Activated naive CD8-positive, alpha-beta T cell treated with anti-CD3 and anti-CD28 coated beads for 36 hours (primary cell): ENCODE data around the gene USP9X. TPM values are rescaled to one million over a fixed set of nuclear protein-coding genes. Genes with fewer than 3 reads are reported as not detected.
"Not testable (repeated sequence)": the region's sequence is repeated elsewhere in the genome, so short reads cannot be mapped to it uniquely, and the experiment has no call there.

Source experiments
- DNase-seq: peaks from one replicate; pipeline ENCODE4 v3.0.0; 2021
- H3K27ac Mint-ChIP-seq: one replicate; pipeline ENCODE4 v1.8.0; 2022; ENCODE audit warnings: mild to moderate bottlenecking, moderate library complexity, mixed read lengths
- H3K27me3 Mint-ChIP-seq: one replicate; pipeline ENCODE4 v1.8.0; 2022; ENCODE audit warnings: mild to moderate bottlenecking, mixed read lengths
- H3K36me3 Mint-ChIP-seq: one replicate; pipeline ENCODE4 v1.8.0; 2021; ENCODE audit warnings: mild to moderate bottlenecking, mixed read lengths
- H3K4me1 Mint-ChIP-seq: one replicate; pipeline ENCODE4 v1.8.0; 2021; ENCODE audit warnings: mixed read lengths
- H3K4me3 Mint-ChIP-seq: one replicate; pipeline ENCODE4 v1.8.0; 2022; ENCODE audit warnings: mild to moderate bottlenecking, moderate library complexity, mixed read lengths
- H3K9me3 Mint-ChIP-seq: one replicate; pipeline ENCODE4 v1.8.0; 2022; ENCODE audit warnings: mixed read lengths
- total RNA-seq, 2 experiments: library from RNA; stranded (reverse); gene quantifications; one replicate each; pipeline ENCODE4 v1.2.3, GENCODE V29; 2021

Gene USP9X
- total RNA-seq, 2 experiments from 2014 or later = 53.8 to 54.5 TPM

DNA sequence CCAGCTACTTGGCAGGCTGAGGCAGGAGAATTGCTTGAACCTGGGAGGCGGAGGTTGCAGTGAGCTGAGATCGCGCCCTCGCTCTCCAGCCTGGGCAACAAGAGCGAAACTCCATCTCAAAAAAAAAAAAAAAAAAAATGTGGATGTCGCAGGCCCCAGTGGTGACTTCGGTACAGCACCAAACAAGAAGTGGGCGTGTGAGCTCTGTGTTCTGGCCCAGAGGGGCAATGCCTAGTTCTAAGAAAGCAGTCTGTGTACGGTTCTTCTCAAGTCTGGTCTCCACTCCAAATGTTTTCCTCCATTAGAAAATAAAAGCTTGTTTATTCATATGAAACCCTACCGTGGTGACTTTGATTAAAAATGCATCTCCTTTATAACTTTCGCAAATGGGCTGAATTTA lies 156.7 kb downstream of the USP9X start:
- DNase-seq = no peak
- Mint-ChIP-seq H3K27ac (no peak overlapping the region), H3K9me3 (no peaks in the 10 kb centered on the region), H3K36me3 (no peaks in the 10 kb centered on the region), H3K4me3 (no peak overlapping the region), H3K27me3 (no peaks in the 10 kb centered on the region), H3K4me1 (peaks cover 5% of the 10 kb centered on the region)

DNA sequence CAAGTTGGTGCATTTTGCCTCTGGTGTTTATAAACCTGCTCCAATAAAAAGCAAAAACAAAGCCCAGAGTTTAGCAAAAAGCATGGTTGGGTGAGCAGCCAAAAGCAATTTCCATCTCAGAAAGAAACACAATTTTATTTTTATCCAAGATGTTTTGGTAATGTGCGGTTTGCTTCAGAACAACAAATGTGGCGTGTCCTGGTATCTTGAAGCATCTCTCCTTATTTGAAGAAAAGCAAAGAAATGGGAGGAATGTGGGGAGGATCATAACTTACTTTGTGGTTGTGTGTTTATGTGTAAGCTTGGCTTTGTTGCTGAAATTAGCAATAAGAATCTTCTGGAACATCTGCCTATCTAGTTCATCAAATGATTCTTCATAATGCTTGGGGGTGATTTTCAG lies 160.4 kb downstream of the USP9X start:
- Mint-ChIP-seq H3K4me1 (no peaks in the 10 kb centered on the region), H3K36me3 (no peaks in the 10 kb centered on the region), H3K27me3 (no peaks in the 10 kb centered on the region), H3K9me3 (no peaks in the 10 kb centered on the region), H3K4me3 (no peak overlapping the region), H3K27ac (no peak overlapping the region)
- DNase-seq = no peak

DNA sequence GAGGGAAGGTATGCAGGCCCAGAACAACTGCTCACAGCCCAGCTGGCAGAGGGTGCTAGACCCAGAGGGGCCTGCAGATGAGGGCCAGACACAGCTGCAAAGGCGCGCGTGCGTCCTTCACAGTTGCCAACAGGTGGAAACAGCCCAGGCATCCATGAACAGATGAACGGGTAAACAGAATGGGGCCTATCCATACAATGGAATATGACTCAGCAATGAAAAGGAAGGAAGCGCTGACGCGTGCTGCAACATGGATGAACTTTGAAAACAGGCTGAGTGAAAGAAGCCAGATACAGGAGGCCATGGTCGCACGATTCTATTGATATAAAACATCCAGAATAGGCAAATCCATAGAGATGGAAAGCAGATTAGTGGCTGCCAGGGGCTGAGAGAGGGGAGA lies 165.6 kb downstream of the USP9X start:
- Mint-ChIP-seq H3K4me1 (peaks cover 4% of the 10 kb centered on the region), H3K27me3 (peaks cover 4% of the 10 kb centered on the region), H3K36me3 (no peaks in the 10 kb centered on the region), H3K27ac (no peak overlapping the region), H3K4me3 (no peak overlapping the region), H3K9me3 (no peaks in the 10 kb centered on the region)
- DNase-seq = no peak

DNA sequence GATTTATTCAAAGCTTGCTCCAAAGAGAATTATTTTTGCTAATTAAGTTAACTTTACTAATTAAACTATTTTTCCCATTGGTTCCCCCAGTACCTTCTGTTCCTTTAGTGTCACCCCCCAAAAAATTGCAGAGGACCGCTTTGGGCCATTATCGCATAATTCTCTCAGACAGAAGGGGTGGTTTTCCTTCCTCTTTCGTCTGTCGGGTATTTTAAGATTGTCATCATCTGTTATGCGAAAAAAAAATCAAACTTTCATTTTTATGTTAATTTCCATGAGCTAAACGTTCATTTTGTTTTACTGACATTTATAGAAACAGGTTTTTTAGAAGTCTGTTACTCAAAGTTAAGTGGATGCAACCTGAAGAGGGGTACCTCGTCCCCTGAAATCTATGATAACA lies 172.6 kb downstream of the USP9X start:
- no peak for DNase-seq
- H3K4me3 Mint-ChIP-seq = no peak overlapping the region
- peaks cover 2% of the 10 kb centered on the region for H3K27me3 Mint-ChIP-seq
- H3K36me3 Mint-ChIP-seq = no peaks in the 10 kb centered on the region
- H3K4me1 Mint-ChIP-seq = peaks cover 4% of the 10 kb centered on the region
- H3K27ac Mint-ChIP-seq = no peak overlapping the region
- H3K9me3 Mint-ChIP-seq = no peaks in the 10 kb centered on the region

DNA sequence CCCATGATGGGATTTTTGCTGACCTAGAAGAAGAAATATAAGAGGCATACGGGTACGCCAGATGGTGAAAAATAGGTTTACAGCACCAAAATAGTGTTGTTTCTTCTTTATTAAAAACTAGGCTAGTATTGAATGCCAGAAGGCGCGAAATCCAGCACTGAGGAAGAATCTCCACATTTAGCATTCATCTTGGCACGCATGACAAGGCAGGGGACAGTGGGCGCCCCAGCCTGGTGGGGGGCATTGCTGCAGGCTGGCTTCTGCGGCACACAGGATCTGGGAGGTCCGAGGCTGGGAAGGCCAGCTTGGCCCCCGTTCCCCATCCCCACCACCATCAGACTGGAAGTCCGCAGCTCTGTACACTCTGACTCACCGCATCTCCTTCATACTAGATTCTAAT lies 173.0 kb downstream of the USP9X start:
- Mint-ChIP-seq H3K36me3 (no peaks in the 10 kb centered on the region), H3K4me3 (no peak overlapping the region), H3K4me1 (peaks cover 4% of the 10 kb centered on the region), H3K27me3 (no peaks in the 10 kb centered on the region), H3K27ac (no peak overlapping the region), H3K9me3 (peaks cover 1% of the 10 kb centered on the region)
- DNase-seq = no peak

DNA sequence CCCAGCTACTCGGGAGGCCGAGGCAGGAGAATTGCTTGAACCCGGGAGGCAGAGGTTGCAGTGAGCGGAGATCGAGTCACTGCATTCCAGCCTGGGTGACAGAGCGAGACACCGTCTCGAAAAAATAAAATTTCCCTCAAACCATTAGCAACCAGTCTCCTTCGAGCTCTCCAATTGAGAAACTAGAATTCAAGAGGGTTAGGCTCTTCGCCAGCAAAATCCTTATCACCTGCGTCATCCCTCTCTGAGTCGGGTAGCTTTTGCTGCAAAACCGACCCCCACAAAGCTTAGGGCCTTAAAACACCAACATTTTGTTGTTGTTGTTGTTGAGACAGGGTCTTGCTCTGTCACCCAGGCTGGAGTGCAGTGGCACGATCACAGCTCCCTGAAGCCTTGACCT lies 173.6 kb downstream of the USP9X start:
- H3K27ac Mint-ChIP-seq = no peak overlapping the region
- H3K36me3 Mint-ChIP-seq = no peaks in the 10 kb centered on the region
- H3K27me3 Mint-ChIP-seq = no peaks in the 10 kb centered on the region
- no peaks in the 10 kb centered on the region for H3K4me1 Mint-ChIP-seq
- no peak overlapping the region for H3K4me3 Mint-ChIP-seq
- DNase-seq = no peak
- peaks cover 1% of the 10 kb centered on the region for H3K9me3 Mint-ChIP-seq

DNA sequence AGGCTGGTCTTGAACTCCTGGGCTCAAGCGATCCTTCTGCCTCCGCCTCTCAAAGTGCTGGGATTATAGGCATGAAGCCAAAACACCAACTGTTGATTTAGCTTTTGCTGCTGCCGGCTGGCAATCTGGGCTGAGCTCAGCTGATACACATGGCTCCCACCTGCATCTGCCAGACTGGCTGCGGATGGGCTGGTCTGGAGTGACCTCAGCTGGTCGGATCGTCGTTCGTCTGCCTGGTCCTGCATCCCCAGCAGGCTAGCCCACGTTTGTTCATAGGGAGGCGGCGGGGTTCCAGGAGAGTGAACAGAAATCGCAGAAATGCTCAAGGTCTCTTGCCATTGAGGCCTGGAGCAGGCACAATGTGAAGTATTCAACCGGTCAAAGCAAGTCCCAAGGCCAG lies 174.3 kb downstream of the USP9X start:
- Mint-ChIP-seq H3K4me3 (no peak overlapping the region), H3K27me3 (no peaks in the 10 kb centered on the region), H3K36me3 (no peaks in the 10 kb centered on the region), H3K4me1 (no peaks in the 10 kb centered on the region), H3K27ac (no peak overlapping the region), H3K9me3 (peaks cover 1% of the 10 kb centered on the region)
- DNase-seq = no peak

DNA sequence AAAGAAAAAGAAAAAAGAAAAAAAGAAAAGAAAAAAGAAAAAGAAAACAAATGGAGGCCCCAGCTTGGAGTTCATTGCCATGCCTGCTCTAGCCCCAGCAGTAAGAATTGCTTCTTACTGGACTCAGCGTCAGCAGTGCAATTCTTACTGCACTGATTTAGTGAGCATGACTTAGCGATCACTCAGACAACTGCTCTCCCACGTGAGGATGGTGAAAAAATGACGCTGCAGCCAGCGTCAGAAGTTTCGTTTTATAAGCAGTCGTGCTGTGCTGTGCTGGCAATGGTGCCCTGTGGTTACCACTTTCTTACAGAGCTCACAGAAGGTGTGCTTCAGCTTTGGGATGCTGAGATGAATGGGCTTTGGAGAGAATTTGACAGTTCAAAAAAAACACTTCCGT lies 180.4 kb downstream of the USP9X start:
- peaks cover 1% of the 10 kb centered on the region for H3K9me3 Mint-ChIP-seq
- peak; percentile 39 for DNase-seq
- no peak overlapping the region for H3K4me3 Mint-ChIP-seq
- peaks cover 4% of the 10 kb centered on the region for H3K4me1 Mint-ChIP-seq
- H3K27ac Mint-ChIP-seq = no peak overlapping the region
- H3K27me3 Mint-ChIP-seq = no peaks in the 10 kb centered on the region
- H3K36me3 Mint-ChIP-seq = no peaks in the 10 kb centered on the region

DNA sequence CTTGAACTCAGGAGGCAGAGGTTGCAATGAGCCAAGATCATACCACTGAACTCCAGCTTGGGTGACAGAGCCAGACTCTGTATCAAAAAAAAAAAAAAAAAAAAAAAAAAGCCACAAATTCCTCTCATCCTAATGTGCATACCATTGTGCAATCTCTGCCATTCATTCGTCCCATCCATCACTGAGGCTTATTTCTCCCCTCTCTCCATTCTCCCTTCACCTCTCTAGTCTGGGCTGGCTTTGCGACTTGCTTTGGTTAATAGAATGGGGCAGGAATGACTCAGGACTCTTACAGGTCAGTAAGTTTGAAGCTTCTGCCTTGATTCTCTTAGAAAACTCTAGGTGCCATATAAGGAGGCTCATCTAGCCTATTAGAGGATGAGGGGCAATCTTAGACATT lies 188.4 kb downstream of the USP9X start:
- no peak overlapping the region for H3K4me3 Mint-ChIP-seq
- H3K9me3 Mint-ChIP-seq = no peaks in the 10 kb centered on the region
- H3K27ac Mint-ChIP-seq = no peak overlapping the region
- no peaks in the 10 kb centered on the region for H3K27me3 Mint-ChIP-seq
- H3K36me3 Mint-ChIP-seq = no peaks in the 10 kb centered on the region
- no peak for DNase-seq
- no peaks in the 10 kb centered on the region for H3K4me1 Mint-ChIP-seq

DNA sequence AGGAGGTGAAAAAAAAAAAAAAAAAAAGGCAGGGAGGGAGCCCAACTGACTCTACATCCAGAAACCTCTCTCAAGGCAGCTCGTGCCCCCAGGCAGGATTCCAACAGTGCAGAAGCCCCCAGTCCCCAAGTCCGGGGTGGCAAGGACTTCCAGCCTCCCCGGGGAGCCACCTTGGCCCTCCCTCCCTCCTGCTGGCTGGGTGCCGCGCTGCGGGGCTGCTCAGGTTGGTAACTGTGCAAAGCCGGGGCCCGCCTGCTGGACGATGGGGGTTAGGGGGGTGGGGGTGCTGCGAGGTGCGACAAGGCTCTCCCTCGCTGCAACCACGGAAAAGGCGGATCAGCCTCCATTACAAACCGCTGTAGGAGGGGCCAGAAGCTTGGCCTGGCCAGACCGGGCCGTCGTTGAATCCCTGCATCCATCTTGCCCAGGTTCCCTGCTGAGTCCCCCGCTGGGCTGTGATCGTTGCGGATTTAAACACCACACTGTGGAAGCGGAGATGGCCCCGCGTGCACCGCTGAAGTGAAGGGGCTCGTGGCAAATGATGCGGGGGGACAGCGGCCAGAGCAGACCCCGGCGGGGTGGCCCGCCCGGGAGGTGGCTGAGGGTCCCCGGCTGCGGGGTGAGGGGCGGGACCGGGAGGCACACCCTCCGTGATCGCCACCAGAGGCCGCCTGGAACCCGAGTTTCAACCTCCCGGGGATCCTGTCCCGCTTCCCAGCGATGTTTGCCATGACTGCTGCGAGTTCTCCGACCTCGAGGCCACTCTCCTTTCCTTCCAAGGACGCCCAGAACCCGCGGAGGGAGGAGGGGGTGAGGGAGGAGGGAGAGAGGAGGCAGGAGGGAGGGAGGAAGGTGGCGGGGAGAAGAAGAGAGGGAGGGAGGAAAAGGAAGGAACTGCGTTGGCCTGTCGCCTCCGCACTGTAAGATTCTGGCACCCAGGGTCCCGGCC lies 190.7 kb downstream of the USP9X start:
- no peaks in the 10 kb centered on the region for H3K4me1 Mint-ChIP-seq
- H3K9me3 Mint-ChIP-seq = no peaks in the 10 kb centered on the region
- H3K36me3 Mint-ChIP-seq = no peaks in the 10 kb centered on the region
- no peaks in the 10 kb centered on the region for H3K27me3 Mint-ChIP-seq
- peak overlapping the region; percentile 72 for H3K27ac Mint-ChIP-seq
- H3K4me3 Mint-ChIP-seq = peak overlapping the region; percentile 72
- DNase-seq = peak; percentile 43

DNA sequence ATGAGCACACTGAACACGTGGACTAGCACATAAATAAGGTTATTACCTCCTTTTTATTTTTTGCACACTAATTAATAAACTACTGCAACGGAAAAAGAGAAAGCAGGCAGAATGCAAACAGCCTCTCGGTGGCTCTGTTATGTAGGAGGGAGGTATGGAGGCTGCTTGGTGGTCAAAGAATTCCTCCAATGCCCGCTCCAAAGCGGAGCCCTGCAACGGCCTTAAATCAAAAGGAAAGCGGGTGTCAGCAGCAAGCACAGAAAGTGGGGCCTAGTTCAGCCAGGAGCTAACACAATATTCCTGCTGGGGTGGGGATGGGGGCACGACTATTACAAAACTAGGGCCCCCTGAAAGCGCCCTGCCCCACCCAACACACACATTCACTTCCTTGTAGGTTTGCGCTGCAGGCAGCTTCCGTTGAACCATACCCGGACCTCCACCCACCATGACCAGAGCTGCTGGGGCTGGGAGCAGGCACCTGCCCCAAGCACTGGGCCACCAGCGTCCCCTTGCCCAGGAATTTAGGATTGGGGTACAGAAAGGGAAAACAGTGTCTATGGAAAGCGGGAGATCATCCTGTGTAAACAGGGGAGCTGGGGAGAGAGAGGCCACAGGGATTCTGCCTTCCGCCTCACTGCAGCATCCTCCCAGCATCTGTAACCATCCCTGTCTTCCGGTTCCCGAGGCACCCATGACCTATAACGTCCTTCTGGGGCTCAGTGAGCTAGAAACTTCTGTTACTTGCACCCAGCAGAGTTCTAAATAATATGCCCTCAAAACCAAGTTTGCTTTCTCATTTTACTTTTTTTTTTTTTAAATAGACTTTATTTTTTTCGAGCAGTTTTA lies 191.6 kb downstream of the USP9X start:
- H3K36me3 Mint-ChIP-seq = no peaks in the 10 kb centered on the region
- H3K27ac Mint-ChIP-seq = peak overlapping the region; percentile 72
- H3K4me1 Mint-ChIP-seq = no peaks in the 10 kb centered on the region
- peak overlapping the region; percentile 72 for H3K4me3 Mint-ChIP-seq
- DNase-seq = no peak
- H3K9me3 Mint-ChIP-seq = no peaks in the 10 kb centered on the region
- H3K27me3 Mint-ChIP-seq = no peaks in the 10 kb centered on the region

DNA sequence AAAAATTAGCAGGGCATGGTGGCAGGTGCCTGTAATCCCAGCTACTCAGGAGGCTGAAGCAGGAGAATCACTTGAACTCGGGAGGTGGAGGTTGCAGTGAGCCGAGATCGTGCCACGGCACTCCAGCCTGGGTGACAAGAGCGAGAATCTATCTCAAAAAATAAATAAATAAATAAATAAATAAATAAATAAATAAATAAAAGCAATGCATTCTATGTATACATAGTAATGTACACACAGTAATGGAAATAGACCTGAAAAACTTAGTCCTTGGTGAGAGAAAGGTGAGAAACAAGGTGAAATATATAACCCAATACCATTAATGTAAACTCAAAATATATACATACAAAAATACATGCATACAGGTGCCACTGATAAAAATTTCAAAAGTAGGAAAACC lies 197.1 kb downstream of the USP9X start:
- H3K4me1 Mint-ChIP-seq, H3K4me3 Mint-ChIP-seq, H3K27ac Mint-ChIP-seq, H3K9me3 Mint-ChIP-seq, H3K27me3 Mint-ChIP-seq, H3K36me3 Mint-ChIP-seq, DNase-seq: not testable (repeated sequence)

DNA sequence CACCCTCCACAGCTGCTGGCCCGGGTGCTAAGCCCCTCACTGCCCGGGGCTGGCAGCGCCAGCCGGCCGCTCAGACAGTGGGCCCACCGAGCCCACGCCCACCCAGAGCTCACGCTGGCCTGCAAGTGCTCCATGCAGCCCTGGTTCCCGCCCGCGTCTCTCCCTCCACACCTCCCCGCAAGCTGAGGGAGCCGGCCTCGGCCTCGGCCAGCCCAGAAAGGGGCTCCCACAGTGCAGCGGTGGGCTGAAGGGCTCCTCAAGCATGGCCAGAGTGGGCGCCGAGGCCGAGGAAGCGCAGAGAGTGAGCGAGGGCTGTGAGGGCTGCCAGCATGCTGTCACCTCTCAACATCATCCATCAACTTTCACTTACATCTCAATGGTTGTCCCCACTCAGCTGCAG lies 200.7 kb downstream of the USP9X start:
- H3K4me3 Mint-ChIP-seq, H3K4me1 Mint-ChIP-seq, H3K9me3 Mint-ChIP-seq: not testable (repeated sequence)

More for the DNA sequence above, 200.7 kb downstream of the USP9X start:
- not testable (repeated sequence) for H3K27ac Mint-ChIP-seq, DNase-seq, H3K27me3 Mint-ChIP-seq, H3K36me3 Mint-ChIP-seq
